NCI-H2171 treated with DMSO at 0.1 percent for 48 hours (cell line): Measurements from ENCODE around the gene ANG.

Source experiments
- DNase-seq: peaks from one replicate; lab custom pipeline; 2025; lab: John Stamatoyannopoulos, UW

The ANG gene

DNA sequence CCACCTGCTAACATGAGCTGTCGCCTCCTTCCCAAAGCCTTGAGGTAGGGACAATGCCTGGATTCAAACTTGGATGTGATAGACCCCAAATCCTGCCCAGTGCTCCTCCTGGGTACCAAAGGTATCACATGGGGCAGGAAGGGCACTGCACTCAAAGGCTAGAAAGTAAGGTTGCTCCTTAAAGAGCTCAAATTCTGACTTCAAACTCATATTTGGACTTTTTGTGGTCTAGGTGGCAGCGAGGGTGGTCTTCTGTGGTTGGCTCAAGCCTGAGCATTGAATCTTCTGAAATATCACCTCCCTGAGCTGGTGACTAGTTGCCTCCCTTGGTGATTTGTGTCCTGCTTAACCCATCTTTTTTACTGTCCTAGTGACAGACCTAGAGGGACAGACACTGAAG, 12.5 kb upstream of the ANG start:
- no peak for DNase-seq

- no peak for DNase-seq
Observed at GRCh38 chr14:20679907-20680306, 8.7 kb upstream of the ANG start.

DNA sequence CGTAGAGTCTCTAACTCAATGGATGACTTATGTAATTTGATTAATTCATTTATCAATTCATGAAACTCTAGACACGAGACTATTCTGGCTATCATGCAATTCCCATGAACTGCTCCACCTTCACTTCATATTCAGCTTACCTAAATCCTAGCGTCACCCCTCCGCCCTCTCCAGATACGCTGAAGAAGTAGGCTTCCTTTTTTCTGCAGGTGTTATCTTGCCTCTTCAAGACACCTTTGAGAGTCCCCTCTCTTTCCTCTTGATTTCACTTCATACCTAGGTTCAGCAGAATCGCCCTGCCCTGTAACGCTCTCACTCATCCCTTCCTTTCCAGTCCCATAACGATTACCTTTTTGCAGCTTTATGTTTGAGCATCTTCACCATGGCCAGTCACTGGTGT, 8.2 kb upstream of the ANG start:
- DNase-seq, result no peak

DNA sequence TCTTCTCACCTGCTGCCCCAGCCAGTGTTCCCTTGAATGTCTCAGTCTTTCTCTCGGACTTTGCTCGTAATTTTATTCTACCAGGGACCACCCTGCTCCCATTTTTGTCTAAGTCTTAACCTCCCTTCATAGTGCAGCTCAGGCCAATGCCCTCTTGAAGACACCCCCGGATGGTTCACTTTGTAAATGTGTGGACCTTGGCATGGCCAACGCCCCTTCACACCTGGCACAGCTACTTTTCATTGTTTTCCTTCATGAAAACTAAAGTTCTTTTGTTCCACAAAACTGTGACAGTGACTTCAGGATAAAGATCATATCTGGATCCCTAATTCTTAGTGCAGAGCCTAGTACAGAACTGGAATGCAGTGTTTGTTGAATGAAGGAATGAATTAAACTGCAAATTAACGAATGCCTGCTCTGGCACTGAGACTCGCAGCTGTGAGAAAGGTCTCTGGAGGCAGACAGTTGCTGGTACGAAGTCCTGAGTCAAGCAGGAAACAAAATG, 7.7 kb upstream of the ANG start:
- no peak for DNase-seq

DNA sequence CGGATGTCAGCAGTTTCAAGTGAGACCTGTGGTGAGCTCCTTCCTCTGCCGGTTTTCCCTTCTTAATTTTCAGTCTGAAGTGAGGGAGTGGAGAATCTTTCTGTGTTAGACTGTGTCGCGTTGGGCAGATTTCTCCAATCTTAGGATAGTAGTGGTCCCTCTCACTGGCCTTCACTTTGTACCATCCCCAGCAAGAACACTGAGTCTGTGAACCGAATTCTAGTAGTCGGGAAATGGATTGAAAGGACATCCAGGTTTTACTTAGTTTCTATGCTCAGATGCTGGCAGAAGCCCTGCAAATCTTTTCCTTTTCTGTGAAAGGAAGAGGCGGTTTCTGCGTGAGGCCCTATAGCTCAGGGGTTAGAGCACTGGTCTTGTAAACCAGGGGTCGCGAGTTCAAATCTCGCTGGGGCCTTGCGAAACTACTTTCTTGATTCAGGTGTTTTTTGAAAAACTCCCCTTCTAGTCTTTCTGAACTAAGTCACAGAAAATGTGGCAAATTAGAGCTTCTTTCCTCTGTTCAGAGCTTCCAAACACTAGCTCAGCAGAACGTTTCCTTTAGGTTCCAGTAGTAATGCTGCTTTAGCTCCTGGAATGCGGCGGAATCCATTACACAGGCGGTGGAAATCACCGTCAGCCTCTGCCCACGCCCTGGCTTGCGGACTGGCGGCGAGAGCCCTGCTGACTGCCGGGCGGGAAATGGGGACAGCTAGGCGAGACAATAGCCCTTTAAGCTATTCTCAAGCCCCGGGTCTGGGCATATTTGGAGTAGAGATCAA, 7.0 kb upstream of the ANG start:
- DNase-seq, result peak; percentile 90

GRCh38 chr14:20682127-20682434, 6.5 kb upstream of the ANG start:
- DNase-seq, result no peak

DNA sequence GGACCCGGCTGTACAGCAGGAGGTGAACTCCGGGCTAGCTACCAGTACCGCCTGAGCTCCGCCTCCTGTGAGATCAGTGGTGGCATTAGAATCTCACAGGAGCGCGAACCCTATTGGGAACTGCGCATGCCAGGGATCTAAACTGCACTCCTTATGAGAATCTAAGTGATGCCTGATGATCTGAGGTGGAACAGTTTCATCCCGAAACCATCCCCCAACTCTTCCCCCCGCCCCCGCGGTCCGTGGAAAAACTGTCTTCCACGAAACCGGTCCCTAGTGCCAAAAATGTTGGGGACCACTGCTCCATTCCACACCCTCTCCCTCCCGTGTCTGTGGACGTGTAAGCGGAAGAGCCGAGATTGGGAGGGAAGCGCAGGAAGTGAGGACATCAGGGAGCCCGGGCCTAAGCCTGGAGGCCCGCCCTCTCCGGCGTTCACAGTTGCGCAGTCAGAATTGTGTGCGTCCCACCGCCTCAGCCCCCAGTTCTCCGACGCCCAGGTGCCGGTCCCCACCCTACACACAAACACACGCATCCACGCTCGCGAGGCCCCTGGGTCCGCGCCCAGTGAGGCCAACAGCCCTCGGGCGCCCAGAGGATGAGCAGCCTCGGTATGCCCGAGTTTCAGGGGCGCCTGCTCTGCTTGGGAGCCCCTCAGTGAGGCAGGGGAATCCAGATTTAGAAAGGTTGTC, 6.0 kb upstream of the ANG start:
- peak; percentile 99 for DNase-seq

- peak; percentile 97 for DNase-seq
Observed at GRCh38 chr14:20683125-20683890, 5.3 kb upstream of the ANG start.

- peak; percentile 88 for DNase-seq
Observed at GRCh38 chr14:20683891-20684661, 4.5 kb upstream of the ANG start, which contains the start of gene RNASE4. RNASE4 (plus strand) TSS chr14:20684560; CDS start chr14:20699372, 14,812 bp downstream.

DNA sequence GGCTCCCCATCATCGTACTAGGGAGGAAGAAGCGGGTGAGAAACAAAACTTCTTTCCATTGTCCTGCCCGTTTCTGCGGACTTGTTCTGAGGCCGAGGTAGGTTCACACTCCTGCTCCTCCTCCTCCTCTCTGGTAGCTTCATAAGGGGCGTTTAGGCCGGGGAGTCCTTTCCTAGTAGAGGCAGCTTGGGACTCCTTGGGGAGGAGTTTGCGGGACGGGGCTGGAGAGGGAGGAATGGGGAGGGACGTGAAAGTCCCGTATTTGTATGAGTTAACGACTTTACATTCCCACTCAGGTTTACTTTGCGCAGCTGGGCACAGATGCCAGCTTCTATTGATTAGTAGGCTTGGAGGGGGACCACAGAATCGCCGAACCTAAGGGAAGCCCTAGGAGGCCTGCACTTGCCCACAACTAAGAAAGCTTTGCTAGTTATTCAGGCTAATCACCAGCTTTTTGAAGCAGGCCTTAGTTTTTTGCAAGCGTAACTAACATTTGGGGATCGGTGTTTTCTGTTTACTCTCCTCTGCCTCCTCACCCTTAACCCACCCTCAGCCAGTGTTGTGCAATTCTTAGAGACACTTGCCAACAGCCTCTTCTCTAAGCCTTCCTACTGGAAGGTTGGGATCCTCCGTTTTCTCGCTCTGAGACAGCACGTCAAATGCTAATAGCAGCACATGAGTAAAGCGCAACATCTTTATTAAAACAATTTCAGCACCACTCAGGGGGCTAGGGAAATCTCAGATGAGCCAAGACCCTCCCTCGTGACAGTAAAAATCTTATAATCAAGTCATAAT, 3.7 kb upstream of the ANG start:
- DNase-seq, result no peak

GRCh38 chr14:20686386-20687143, 2.0 kb upstream of the ANG start:
- DNase-seq, result no peak

DNA sequence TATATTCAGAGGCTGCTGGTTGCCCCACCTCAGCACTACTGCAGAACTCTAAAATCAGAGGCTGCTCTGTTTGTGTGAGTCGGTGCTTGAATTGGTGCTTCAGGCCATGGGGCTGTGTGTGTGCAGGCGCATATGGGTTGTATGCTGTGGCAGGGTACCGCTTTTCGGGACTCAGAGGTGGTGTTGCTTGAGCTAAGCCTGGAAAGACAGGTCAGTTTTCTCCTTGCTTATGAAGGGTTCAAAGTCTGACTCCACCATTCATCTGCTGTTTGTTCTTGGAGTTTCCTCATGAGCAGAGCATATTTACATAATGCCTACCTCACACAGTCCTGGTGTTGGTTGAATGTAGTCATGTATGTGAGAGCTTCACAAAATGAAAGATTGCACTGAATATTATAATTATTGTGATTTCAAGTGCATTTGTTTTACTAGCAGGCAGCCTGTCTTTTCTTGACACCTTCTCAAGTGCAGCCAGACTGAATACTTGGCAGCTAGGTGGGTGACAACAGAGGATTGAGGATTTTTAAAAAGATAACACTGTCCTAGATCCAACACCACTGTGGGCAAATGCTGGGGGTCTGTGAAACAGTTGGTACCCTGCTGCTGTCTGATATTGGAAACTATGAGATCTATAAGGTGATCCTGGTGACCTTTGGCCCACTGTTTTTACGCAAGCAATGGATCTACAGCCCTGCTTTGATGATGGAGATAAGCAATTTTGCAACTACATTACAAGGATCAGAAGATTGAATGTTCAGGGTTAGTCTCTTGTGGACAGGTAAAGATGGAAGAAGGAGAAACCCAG, 1.0 kb upstream of the ANG start:
- no peak for DNase-seq

- peak; percentile 92 for DNase-seq
Observed at GRCh38 chr14:20690848-20691640, 2.5 kb downstream of the ANG start.

DNA sequence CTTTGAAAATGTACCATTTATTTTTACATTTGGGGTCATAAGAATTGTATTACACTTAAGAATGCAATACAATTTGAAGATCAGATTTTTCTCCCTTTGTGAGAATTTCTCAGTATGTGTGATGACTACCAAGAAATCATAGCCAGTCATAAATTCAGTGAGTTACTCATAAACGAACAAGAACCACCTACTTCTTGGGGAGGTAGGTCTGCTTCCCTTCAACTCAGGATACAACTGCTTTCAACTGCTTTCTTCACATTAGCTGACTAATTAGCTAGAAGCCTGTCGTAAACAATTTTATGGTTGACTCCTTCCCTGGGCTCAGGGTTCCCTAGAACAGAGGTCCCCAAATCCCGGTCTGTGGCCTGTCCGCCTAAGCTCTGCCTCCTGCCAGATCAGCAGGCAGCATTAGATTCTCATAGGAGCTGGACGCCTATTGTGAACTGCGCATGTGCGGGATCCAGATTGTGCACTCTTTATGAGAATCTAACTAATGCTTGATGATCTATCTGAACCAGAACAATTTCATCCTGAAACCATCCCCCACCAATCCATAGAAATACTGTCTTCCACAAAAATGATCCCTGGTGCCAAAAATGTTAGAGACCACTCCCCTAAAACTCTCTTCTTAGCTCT, 3.7 kb downstream of the ANG start:
- DNase-seq, result no peak

- no peak for DNase-seq
Observed at GRCh38 chr14:20696764-20697163, 8.2 kb downstream of the ANG start.

GRCh38 chr14:20697273-20698017, 8.9 kb downstream of the ANG start:
- peak; percentile 64 for DNase-seq

- DNase-seq, result no peak
Observed at GRCh38 chr14:20698018-20698329, 9.4 kb downstream of the ANG start.

- no peak for DNase-seq
Observed at GRCh38 chr14:20698934-20699333, 10.4 kb downstream of the ANG start.
